ENCODE data around the gene RAB11FIP5.

RAB11FIP5 gene

GRCh38 chr2:73035899-73036711, 76.6 kb downstream of the RAB11FIP5 start:
- FAIRE-seq (no peak), DNase-seq (ENCODE audit: insufficient read length, low spot score) (no peak)

GRCh38 chr2:73034661-73035375, 77.9 kb downstream of the RAB11FIP5 start:
- FAIRE-seq = no peak
- DNase-seq (ENCODE audit: insufficient read length, low spot score) = no peak

- no peak for FAIRE-seq
- DNase-seq (ENCODE audit: insufficient read length, low spot score) = no peak
Observed at GRCh38 chr2:73033766-73034381, 78.9 kb downstream of the RAB11FIP5 start.

- FAIRE-seq (no peak), DNase-seq (ENCODE audit: insufficient read length, low spot score) (no peak)
Observed at GRCh38 chr2:73033142-73033765, 79.5 kb downstream of the RAB11FIP5 start.

GRCh38 chr2:73032702-73033097, 80.0 kb downstream of the RAB11FIP5 start:
- no peak for FAIRE-seq
- DNase-seq (ENCODE audit: insufficient read length, low spot score) = no peak

GRCh38 chr2:73031725-73032701, 80.7 kb downstream of the RAB11FIP5 start:
- FAIRE-seq (no peak), DNase-seq (ENCODE audit: insufficient read length, low spot score) (no peak)

GRCh38 chr2:73031095-73031678, 81.6 kb downstream of the RAB11FIP5 start:
- FAIRE-seq (no peak), DNase-seq (ENCODE audit: insufficient read length, low spot score) (no peak)

- FAIRE-seq (no peak), DNase-seq (ENCODE audit: insufficient read length, low spot score) (no peak)
Observed at GRCh38 chr2:73028841-73029240, 83.9 kb downstream of the RAB11FIP5 start.

- no peak for FAIRE-seq
- DNase-seq (ENCODE audit: insufficient read length, low spot score) = no peak
Observed at GRCh38 chr2:73027340-73027739, 85.4 kb downstream of the RAB11FIP5 start.

GRCh38 chr2:73023497-73023896, 89.3 kb downstream of the RAB11FIP5 start:
- DNase-seq (ENCODE audit: insufficient read length, low spot score) (no peak), FAIRE-seq (no peak)

All from HTR-8/SVneo (cell line).